ENCODE measurements around the gene ULK4. TPM values are rescaled to one million over a fixed set of nuclear protein-coding genes. Genes with fewer than 3 reads are reported as not detected.

Gene ULK4
- total RNA-seq, 1 experiment from 2014 or later, result 14.3 TPM

DNA sequence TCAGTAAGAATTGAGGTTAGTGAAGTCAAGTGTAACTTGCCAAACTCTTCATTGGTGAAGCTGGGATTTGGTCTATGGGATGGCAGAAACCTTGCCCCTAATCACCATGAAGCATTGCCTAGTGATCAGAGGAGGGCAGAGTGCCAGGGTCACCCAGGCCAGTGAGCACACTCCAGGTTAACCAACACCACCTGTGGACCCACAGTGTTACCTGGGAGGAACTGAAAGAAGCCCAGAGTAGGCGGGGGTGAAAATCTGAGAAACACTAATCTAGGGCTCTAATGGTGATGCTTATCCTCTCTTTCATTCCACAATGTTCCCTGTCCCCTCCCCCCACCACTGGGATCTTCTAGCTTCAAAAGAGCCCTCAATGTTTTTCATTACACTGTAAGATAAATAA, 389.8 kb downstream of the ULK4 start:
- DNase-seq (ENCODE audit: low read depth, low spot score) (no peak), ATAC-seq (no peak)
- no peak overlapping the region for H3K27ac ChIP-seq (ENCODE audit: low read length)
- ChIA-PET POLR2A (no interaction called here), CTCF (no interaction called here)
- BruUV-seq (replicated peaks), result no TSS peak
- H3K4me3 ChIP-seq (ENCODE audit: low read depth in 2 of 2, low read length in 2 of 2), result no peak overlapping the region
- no peak for TF ChIP-seq REST (IDR thresholded peaks at IDR 0.05; ENCODE audit: insufficient read depth in 1 of 2, low read depth in 2 of 2, low read length in 1 of 2)
- TF ChIP-seq TCF7L2 (IDR thresholded peaks at IDR 0.05; ENCODE audit: low read depth, low read length), result no peak
- no peak for TF ChIP-seq SIN3A (IDR thresholded peaks at IDR 0.05; ENCODE audit: borderline replicate concordance, insufficient read depth, low read depth, low read length)
- TF ChIP-seq, protein P1, sequence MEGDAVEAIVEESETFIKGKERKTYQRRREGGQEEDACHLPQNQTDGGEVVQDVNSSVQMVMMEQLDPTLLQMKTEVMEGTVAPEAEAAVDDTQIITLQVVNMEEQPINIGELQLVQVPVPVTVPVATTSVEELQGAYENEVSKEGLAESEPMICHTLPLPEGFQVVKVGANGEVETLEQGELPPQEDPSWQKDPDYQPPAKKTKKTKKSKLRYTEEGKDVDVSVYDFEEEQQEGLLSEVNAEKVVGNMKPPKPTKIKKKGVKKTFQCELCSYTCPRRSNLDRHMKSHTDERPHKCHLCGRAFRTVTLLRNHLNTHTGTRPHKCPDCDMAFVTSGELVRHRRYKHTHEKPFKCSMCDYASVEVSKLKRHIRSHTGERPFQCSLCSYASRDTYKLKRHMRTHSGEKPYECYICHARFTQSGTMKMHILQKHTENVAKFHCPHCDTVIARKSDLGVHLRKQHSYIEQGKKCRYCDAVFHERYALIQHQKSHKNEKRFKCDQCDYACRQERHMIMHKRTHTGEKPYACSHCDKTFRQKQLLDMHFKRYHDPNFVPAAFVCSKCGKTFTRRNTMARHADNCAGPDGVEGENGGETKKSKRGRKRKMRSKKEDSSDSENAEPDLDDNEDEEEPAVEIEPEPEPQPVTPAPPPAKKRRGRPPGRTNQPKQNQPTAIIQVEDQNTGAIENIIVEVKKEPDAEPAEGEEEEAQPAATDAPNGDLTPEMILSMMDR (IDR thresholded peaks at IDR 0.05), result no peak
- no peak for TF ChIP-seq POLR2AphosphoS5 (IDR thresholded peaks at IDR 0.05; ENCODE audit: low read depth, low read length)
- in situ Hi-C loops (cut with HindIII; ENCODE audit: low pct_unique_long_range_greater_than_20kb, low sequenced_read_pairs), result no loop called here
- intact Hi-C loops (cut with micrococcal nuclease; ENCODE audit: unreplicated experiment), result no loop called here
- H3K9me3 ChIP-seq (ENCODE audit: control insufficient read depth, insufficient read depth, low read depth, low read length), result no peaks in the 10 kb centered on the region
- H3K36me3 ChIP-seq (ENCODE audit: control insufficient read depth, insufficient read depth, low read length), result no peaks in the 10 kb centered on the region
- H3K4me1 ChIP-seq (ENCODE audit: control insufficient read depth, insufficient read depth, low read length), result no peaks in the 10 kb centered on the region
- H3K27me3 ChIP-seq (ENCODE audit: control insufficient read depth, insufficient read depth, low read length), result no peaks in the 10 kb centered on the region

DNA sequence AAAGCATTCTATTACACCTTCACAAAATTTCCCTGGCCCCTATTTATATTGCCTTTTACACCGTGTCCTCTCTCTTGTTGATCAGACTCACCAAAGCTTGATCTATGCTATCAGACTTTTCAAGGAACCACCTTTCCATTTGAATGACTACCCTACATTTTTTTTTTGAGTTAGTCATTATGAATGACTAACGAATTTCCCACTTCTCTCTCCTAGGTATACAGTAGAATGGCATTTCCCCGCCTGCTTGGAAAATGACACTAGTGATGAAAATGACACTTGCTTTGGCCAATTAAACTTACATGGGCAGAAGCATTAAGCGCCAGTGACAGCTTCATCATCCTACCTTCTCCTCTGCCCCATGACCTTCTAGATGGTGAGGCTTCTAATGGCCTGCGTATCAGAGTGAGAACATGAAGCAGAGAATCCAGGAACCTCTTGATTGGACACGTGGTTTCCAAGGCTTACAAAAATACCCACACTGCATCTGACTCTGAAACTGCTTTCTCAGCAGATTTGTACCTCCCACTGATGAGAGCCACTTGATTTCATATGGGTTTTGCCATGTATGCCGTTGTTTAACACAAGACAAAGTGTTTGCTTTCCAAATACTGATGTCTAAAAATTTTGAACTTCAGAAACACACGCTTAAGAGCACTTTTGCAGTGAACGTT, 392.1 kb downstream of the ULK4 start:
- no peak for DNase-seq (ENCODE audit: low read depth, low spot score)
- no TSS peak for BruUV-seq (replicated peaks)

More for the DNA sequence above, 392.1 kb downstream of the ULK4 start:
- Histone ChIP-seq H3K9me3 (ENCODE audit: control insufficient read depth, insufficient read depth, low read depth, low read length) (no peaks in the 10 kb centered on the region), H3K4me3 (ENCODE audit: low read depth in 2 of 2, low read length in 2 of 2) (no peak overlapping the region), H3K4me1 (ENCODE audit: control insufficient read depth, insufficient read depth, low read length) (no peaks in the 10 kb centered on the region), H3K27me3 (ENCODE audit: control insufficient read depth, insufficient read depth, low read length) (no peaks in the 10 kb centered on the region), H3K36me3 (ENCODE audit: control insufficient read depth, insufficient read depth, low read length) (no peaks in the 10 kb centered on the region), H3K27ac (ENCODE audit: low read length) (no peak overlapping the region)
- intact Hi-C loops (cut with micrococcal nuclease; ENCODE audit: unreplicated experiment) (no loop called here), in situ Hi-C loops (cut with HindIII; ENCODE audit: low pct_unique_long_range_greater_than_20kb, low sequenced_read_pairs) (no loop called here)
- ChIA-PET POLR2A (no interaction called here), CTCF (no interaction called here)
- no peak for ATAC-seq
- TF ChIP-seq SIN3A (IDR thresholded peaks at IDR 0.05; ENCODE audit: borderline replicate concordance, insufficient read depth, low read depth, low read length) (no peak), REST (IDR thresholded peaks at IDR 0.05; ENCODE audit: insufficient read depth in 1 of 2, low read depth in 2 of 2, low read length in 1 of 2) (no peak), TCF7L2 (IDR thresholded peaks at IDR 0.05; ENCODE audit: low read depth, low read length) (no peak), POLR2AphosphoS5 (IDR thresholded peaks at IDR 0.05; ENCODE audit: low read depth, low read length) (no peak)
- TF ChIP-seq, protein P1 (IDR thresholded peaks at IDR 0.05), result no peak
